ENCODE data around the gene GULP1. TPM values are rescaled to one million over a fixed set of nuclear protein-coding genes. Genes with fewer than 3 reads are reported as not detected.
"Not testable (repeated sequence)": the region's sequence is repeated elsewhere in the genome, so short reads cannot be mapped to it uniquely, and the experiment has no call there.

Gene GULP1, protein sequence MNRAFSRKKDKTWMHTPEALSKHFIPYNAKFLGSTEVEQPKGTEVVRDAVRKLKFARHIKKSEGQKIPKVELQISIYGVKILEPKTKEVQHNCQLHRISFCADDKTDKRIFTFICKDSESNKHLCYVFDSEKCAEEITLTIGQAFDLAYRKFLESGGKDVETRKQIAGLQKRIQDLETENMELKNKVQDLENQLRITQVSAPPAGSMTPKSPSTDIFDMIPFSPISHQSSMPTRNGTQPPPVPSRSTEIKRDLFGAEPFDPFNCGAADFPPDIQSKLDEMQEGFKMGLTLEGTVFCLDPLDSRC
- 10 to 100 TPM; 51.7 to 77.3 (median 64.6) TPM for polyA plus RNA-seq (ENCODE audit: insufficient read length in 4 of 4)

DNA sequence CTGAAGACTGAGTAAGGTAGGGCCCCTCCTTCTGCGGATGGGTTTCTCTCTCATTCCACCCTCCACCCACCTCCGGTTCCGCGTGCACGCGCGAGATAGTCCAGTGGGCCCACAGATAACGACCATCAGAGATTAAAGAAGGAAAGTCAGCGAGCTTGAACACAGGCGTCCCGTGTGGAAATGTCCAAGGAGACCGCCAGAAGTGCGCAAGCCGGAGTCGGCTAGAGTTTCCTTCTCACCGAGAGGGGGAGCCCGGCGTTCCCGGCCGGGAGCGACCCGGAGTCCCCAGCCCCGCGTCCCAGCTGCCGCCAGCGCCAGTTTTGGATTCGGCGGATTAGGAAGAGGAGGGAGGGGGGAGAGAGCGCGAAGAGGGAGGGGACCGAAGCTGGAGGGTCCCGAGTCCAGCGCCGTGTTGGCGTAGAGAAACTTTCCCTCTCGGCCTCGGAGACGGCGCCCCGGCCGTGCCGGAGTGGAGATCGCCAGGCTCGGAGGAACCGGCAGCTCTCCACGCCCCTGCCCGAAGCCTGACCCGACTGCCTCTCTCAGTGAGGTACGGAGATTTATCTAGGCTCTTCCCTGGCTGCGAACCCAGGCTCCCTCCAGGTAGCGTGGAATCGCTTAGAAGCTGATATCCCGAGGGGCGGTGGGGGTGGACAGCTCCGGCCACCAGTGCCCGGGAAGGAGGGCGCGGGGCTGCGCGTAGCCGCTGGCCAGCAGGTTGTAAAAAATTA is at the start of gene GULP1:
GULP1 (plus strand) TSS at position 258 of the 731 bp plus-strand sequence. CDS start 185,829 bp downstream, outside the sequence.
- peak; percentile 67 to 79 (median 74) for DNase-seq (ENCODE audit: low read depth in 4 of 4, low spot score in 3 of 4)

DNA sequence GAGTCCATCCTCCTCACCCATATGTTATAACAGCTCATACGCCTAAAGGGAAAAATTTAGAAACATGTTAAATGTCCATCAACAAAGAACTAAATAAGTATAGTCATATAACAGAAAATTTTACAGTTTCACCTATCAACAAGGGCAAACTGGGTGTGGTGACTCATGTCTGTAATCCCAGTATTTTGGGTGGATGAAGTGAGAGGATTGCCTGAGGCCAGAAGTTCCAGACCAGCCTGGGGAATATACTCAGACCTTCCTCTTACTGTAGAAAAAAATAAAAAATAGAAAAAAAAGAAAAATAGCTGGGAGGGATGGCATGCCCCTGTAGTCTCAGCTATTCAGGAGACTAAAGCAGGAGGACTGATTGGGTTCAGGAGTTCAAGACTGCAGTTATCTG is 48.3 kb upstream of the GULP1 start:
- DNase-seq (ENCODE audit: low read depth in 4 of 4, low spot score in 3 of 4) = no peak

DNA sequence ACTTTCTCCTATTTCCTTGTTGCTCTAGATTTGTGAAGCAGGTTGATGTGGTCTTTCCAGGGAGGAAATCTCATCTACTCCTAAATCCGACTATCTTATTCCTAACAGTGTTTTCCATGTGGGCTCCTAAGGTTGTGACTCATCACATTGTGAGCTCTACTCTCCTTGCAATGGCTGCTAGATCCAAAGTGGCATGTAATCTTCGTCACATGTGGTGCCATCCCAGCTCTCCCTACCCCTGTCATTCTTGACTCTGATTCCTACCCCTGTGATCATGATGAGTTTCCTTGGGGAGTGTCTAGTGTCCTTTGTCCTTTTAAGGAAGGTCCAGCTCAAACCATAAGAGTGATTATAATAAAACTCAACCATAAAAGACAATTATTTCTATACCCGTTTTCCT is 47.3 kb upstream of the GULP1 start:
- no peak for DNase-seq (ENCODE audit: low read depth in 4 of 4, low spot score in 3 of 4)

DNA sequence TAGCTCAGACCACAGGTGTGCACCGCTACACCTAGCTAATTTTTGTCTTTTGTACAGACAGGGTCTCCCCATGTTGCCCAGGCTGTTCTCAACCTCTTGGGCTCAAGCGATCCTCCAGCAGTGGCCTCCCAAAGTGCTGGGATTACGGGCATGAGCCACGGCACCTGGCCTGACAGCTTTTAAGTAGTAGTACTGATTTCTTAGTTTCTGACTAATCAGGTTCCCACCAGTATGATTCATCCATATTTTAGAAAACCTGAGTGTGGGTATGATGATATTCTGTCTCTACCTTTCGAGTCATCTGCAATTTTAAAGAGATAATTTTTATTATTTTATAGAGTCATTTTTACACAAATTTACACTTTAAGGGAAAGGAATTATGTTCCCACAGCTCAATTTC is 46.4 kb upstream of the GULP1 start:
- no peak for DNase-seq (ENCODE audit: low read depth in 4 of 4, low spot score in 3 of 4)

DNA sequence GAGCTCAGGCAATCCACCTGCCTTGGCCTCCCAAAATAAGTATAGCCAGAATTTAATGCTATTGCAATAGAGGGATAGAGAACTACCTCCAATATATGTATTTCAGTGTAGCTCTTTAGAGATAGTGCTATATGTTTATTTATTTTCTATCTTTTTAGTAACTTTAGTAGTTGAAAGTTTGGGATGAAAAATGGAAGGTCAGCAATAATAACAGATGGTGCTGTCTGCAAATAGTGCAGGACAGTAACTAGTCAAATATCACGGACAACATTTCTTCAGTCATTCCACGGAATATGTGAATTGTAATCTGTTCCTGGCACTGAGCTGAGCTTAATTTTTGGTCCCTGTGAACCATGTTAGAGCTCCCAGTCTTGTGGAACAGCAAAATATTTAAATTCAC is 43.2 kb upstream of the GULP1 start:
- no peak for DNase-seq (ENCODE audit: low read depth in 4 of 4, low spot score in 3 of 4)

DNA sequence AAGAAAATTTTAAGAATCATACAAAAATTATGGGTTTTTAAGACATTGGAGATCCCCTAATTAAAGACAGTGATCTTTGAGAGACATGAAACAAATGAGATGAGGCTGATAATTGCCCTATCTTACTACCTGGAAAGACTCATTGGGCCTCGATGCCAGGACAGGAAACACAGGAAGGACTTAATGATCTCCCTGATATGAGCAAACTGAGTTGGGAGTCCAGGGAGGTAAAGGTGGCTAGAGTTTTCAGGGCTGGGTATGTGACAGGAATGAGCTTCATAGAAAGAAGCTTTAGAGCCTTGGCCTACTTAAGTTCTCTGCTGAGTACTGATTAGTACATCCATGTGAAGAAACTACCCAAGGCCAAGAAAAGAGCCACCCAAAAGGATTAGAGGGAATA is 40.6 kb upstream of the GULP1 start:
- DNase-seq (ENCODE audit: low read depth in 4 of 4, low spot score in 3 of 4) = no peak

DNA sequence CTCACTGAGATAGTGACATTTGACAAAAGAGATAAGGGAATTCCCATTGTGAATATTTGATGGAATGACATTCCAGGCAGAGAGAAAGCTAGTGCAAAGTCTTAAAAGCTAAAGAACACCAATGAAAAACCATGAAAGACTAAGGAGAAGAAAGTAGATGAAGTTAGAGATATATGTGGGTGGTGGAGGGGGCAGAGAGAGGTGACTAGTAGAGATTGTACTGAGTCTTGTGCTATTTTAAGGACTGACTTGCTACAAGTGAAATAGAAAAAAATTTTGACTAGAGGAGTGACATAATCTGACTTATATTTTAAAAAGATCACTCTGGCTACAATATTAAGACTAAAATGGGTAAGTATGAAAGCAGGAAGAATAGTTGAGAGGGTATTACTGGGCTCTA is 35.3 kb upstream of the GULP1 start:
- DNase-seq (ENCODE audit: low read depth in 4 of 4, low spot score in 3 of 4) = no peak

DNA sequence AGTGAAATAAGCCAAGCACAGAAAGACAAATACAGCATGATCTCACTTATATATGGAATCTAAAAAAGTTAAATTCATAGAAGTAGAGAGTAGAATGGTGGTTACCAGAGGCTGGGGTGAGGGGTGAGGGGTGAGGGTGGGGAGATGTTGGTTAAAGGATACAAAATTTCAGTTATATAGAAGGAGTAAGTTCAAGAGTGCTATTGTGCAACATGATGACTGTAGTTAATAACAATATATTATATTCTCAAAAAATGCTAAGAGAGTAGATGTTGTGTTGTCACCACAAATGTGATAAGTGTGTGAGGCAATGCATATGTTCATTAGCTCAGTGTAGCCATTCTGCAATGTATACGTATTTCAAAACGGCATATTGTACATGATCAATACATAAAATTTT is 26.4 kb upstream of the GULP1 start:
- DNase-seq (ENCODE audit: low read depth in 4 of 4, low spot score in 3 of 4) = no peak

DNA sequence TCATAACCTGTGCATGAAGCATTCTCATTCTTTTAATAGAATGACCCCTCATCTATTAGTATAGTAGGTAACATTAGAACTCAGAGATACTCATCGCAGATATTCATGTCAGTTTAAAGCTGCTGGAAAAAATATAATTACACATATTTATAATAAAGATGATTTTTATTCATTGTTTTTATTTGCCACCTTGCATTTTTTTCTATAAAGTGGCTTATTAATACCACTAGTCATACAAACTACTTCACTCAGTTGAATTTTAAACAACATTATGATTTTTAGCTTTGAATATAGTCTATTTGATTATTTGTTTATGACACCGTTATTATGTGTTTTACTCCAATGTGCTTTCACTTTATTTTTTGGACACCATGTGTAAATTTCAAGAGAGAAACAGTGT is 23.9 kb upstream of the GULP1 start:
- DNase-seq (ENCODE audit: low read depth in 4 of 4, low spot score in 3 of 4) = no peak

DNA sequence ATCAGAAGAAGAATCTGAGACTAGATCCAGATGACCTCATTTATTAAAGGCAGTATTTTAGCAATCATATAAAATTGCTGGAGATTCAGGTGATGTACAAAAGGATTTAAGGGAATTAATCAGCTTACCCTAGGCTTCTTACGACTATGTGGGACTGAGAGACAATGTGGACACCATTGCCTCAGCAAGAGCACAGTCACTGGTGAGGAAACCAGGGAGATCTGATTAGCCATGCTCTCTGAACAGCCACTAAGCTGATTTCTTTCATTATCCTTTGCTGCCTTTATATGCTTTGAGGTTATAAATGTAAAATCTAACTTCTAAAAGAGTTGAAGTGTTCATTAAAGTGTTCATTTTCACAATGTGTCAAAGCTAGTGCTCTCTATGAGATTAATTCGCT is 22.7 kb upstream of the GULP1 start:
- no peak for DNase-seq (ENCODE audit: low read depth in 4 of 4, low spot score in 3 of 4)

DNA sequence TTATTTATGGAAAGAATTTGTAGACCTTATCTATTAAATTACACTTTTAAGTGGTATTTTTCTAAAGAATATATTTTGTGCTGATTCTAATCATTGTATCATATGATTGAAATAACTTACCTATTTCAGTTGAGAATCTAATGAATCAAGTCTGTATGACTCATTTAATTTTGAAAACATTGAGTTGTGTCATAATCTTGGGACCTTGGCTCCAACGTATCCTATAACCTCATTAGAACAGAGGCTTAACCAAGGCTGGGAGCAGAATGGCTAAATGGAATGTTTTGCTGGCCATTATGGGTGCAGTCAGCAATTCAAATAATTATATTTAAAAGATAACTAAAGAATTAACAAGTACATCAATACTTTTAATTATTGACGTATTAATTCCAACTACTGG is 19.6 kb upstream of the GULP1 start:
- DNase-seq (ENCODE audit: low read depth in 4 of 4, low spot score in 3 of 4) = no peak

DNA sequence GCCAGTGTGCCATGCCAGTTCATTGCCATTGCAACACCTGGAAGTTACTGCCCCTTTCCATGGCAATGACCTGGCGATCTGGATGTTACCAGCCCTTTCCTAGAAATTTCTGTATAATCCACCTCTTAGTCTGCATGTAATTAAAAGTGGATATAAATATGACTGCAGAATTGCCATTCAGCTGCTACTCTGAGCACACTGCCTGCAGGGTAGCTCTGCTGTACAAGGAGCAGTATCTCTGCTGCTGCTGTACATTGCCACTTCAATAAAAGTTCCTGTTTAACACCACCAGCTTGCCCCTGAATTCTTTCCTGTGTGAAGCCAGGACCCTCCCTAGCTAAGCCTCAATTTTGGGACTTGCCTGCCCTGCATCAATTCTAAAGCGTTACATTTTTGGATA is 17.4 kb upstream of the GULP1 start:
- DNase-seq (ENCODE audit: low read depth in 4 of 4, low spot score in 3 of 4) = no peak

DNA sequence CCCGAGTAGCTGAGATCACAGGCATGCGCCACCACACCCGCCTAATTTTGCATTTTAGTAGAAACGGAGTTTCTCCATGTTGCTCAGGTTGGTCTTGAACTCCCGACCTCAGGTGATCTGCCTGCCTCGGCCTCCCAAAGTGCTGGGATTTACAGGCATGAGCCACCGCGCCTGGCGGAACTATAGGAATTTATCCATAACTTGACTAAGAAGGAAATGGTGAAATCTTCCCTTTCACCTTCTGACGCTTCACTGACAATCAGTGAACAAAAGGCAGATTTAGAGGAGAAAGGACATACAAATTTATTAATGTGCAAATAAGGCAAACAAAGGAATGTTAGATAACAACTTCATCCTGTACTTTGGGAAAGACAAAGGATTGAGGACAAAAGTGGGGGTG is 15.4 kb upstream of the GULP1 start:
- DNase-seq (ENCODE audit: low read depth in 4 of 4, low spot score in 3 of 4) = no peak

DNA sequence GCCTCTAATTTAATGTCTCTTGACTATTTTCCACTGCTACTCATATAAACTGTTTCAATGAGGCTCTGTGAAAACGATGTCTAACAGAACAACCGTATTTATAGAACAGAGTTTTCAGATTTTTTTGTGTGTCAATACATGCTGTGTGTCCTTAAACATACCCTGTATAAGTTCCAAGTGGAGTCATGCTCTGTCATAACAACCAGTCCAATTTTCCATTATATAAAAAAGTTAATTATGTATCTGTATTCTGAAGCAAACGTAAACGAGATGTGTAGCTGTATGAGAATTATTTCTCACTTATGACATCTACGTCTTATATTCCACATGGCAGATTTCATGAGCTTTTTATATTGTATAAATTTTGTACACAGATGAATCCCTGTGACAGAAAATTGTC is 13.9 kb upstream of the GULP1 start:
- no peak for DNase-seq (ENCODE audit: low read depth in 4 of 4, low spot score in 3 of 4)

DNA sequence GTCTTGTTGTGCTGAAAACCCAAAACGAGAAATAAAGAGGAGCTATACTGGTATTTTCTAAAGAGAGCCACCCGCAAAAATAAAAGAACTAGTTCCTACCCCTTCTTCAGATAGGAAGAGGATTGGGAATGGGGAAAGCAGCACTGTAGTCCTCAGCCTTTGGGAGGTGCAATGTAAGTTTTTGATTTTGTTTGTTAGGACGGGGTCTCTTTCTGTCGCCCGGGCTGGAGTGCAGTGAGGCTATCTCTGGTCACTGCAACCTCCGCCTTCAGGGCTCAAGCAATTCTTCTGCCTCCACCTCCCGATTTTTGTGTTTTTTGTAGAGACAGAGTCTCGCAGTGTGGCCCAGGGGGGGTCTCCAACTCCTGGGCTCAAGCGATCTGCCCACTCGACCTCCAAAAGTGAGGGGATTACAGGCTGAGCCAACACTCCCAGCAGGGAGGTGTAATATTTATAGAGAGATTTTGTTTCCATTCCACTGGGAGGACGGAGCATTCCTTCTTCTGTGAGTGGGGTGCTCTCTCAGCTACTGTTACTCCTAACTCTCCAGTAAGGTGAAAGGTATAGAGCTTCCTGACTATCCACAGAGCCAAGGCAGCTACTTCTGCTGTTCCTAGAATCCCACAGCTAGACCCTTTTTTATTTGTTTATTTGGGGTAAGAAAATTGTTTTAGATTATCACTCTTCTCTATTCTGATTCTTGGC is 13.1 kb upstream of the GULP1 start:
- DNase-seq (ENCODE audit: low read depth in 4 of 4, low spot score in 3 of 4) = no peak

DNA sequence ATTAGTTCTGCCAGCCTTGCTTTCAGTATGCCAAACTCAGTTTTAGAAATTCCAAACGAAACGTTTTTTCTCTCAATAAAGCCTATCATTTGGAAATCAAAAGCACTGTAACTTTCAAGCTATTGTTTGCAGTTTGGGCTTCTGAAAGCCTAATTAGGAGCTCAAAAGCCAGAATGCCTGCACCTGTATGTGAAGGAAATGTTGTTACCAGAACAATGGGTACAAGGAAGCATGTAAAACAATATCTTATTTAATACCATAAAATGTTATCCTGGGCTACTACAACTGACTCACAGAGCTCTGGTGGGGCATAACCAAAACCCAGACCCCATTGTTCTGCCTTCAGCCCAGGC is 12.6 kb upstream of the GULP1 start:
- no peak for DNase-seq (ENCODE audit: low read depth in 4 of 4, low spot score in 3 of 4)

DNA sequence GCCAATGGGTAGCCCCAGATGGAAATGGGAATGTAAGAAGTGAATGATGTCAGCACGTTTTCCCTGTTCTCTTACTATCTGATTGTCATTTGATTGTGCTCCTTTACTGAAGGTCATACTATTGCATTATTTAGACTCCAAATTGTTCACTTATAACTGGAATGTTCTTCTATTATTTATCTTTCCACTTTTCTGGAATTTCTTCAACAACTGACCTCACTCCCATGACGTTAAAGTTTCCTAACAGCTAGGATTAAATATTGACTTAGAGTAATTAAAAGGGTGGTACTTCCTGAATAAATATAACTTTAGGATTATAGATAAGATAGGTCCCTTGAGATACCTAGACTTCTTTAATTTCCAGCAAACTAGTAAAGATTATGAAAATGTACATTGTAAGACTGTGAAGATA is 10.9 kb upstream of the GULP1 start:
- DNase-seq (ENCODE audit: low read depth in 4 of 4, low spot score in 3 of 4) = no peak

DNA sequence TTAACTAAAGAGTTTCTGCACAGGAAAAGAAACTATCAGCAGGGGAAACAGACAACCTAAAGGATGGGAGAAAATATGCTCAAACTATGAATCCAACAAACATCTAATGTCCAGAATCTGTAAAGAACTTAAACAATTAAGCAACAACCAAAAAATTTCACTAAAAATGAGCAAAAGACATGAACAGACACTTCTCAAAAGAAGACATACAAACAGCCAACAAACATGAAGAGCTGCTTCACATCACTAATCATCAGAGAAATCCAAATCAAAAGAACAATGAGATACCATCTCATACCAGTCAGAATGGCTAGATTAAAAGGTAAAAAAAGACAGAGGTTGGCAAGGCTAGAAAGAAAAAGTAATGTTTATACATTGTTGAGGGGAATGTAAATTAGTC is 8.8 kb upstream of the GULP1 start:
- DNase-seq (ENCODE audit: low read depth in 4 of 4, low spot score in 3 of 4) = no peak

DNA sequence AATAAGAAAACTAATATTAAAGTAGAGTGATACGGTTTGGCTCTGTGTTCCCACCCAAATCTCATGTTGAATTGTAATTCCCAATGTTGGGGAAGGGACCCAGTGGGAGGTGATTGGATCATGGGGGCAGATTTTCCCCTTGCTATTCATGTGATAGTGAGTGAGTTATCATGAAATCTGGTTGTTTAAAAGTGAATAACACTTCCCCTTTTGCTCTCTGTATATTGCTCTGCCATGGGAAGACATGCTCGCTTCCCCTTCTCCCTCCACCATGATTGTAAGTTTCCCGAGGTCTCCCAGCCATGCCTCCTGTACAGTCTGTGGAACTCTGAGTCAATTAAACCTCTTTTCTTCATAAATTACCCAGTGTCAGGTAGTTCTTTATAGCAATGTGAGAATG is 7.4 kb upstream of the GULP1 start:
- DNase-seq (ENCODE audit: low read depth in 4 of 4, low spot score in 3 of 4) = not testable (repeated sequence)

DNA sequence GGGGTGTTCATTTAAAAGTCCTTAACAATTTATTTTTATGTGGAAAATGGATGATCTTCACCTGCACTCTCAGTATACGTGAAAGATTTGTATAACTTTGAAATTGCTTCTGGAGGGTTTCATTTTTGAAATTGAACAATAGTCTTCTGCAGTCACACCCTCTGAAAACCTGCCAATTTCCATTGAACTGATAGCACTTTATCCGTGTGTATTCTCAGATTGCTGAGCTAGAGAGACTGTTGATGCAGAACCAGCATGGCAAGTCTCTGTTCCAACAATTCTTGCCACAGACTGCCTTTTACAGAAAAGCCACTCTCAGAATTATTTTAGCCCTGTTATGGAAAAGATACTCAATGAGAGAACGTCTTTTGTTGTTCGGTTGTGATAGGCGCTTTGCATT is 6.6 kb upstream of the GULP1 start:
- no peak for DNase-seq (ENCODE audit: low read depth in 4 of 4, low spot score in 3 of 4)

DNA sequence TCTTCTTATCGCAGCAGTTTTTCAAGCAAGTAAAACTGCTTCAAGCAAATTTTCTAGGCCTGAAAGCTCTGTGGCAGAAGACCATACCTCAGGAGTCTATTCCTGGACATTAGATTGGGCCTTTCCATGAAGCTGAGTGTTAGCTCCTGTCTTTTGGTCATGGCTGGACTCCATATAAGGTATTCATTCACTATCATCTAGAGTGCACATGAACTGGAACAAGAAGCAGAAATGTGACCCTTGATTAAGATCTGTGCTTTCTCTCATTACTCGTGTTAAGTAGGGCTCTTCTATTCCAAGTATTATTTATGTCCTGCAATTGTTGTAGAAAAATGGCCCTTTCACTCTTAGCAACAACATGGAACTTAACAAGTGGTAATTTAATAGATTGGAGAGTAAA is 5.9 kb upstream of the GULP1 start:
- no peak for DNase-seq (ENCODE audit: low read depth in 4 of 4, low spot score in 3 of 4)

DNA sequence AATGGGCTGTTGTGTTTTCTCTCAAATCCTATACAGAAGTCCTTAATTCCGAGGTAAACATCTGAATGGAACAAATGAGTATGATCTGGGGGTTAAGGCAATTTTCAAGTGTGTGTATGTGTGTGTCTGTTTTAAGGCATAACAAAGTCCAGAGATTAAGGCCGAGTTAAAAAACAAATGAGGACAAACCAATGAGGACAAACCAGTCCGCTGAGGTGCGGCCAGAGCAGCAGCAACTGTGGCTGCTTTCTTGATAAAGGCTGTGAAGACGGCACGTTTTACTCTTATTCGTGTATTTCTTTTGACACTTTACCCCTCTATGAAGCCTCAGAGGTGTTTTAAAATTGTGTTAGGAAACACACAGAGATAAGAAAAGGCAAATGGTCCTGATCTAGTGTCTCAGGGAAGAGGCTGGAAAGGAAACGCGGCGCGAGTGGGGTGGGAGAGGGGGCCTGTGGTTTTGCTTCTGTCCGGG is 495 bp upstream of the GULP1 start:
- peak in 1 of 4 donors; percentile 76 for DNase-seq (ENCODE audit: low read depth in 4 of 4, low spot score in 3 of 4)

Data from left renal pelvis (tissue), 4 donors.